Measurements from ENCODE around the gene PTH1R.

The PTH1R gene

DNA sequence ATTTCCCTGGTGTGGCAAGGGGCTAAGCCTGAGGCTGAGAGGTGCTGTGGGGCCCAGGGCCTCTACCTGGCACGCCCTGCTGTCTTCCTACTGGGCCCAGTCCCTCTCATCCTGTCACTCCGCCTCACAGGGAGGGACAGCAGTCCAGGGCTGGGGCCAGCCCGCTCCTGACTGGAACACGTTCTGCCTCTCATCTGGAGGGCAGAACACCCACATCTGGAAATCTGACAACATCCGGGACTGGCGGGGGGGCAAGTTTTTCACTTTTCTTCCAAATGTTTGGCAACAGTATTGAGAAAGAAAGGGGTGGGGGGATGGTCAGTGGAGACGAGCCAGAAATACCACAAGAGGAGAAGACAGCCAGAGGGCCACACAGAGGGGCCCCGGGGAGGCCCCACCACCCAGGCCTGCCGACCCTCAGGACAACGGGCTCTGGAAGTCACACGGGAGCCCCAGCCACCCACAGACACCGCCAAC, 12.5 kb upstream of the PTH1R start:
- no peak for DNase-seq

DNA sequence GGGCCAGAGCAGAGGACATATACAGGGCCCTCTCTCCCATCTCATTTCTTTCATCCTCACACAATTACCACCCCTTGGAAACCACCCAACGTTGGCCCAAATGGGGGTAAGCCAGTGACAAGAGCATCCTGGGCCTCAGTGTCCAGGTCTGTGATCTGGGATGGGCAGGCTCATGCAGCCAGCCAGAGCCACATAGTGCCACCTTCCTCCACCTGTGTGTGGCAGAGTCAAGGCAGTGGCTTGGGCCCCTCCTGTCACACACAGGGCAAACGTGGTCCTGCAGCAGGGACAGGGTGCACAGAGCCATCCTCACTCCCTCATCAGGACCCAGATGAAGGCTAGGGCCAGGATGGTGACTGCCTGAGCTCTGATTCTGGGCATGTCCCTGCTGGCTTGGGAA, 12.0 kb upstream of the PTH1R start:
- DNase-seq: no peak

DNA sequence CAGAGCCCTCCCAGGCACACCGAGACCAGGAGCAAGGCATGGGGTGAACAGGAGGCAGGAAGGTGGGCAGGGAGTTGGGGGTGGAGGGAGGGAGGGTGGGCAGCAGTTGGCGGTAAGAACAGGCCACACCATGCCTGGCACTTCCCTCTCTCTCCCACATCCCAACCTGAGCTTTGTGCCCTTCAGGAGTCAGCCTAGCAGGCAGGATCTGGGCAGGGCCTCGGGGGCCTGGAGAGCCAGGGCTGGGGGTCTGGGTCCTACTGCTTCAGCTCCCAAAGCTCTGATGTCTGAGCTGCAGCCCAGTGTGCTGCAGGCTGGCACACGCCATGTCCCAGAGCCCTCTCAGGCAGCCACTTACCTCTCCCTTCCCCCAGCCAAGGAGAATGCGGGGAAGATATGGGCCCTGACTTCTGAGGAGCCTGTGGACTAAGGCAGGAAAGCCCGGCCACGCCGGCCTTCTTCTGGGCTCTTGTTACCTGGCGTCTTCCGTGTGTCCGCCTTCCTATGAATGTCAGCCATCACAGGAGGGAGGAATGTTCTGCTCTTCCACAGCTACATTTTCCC, 11.4 kb upstream of the PTH1R start:
- DNase-seq: no peak

DNA sequence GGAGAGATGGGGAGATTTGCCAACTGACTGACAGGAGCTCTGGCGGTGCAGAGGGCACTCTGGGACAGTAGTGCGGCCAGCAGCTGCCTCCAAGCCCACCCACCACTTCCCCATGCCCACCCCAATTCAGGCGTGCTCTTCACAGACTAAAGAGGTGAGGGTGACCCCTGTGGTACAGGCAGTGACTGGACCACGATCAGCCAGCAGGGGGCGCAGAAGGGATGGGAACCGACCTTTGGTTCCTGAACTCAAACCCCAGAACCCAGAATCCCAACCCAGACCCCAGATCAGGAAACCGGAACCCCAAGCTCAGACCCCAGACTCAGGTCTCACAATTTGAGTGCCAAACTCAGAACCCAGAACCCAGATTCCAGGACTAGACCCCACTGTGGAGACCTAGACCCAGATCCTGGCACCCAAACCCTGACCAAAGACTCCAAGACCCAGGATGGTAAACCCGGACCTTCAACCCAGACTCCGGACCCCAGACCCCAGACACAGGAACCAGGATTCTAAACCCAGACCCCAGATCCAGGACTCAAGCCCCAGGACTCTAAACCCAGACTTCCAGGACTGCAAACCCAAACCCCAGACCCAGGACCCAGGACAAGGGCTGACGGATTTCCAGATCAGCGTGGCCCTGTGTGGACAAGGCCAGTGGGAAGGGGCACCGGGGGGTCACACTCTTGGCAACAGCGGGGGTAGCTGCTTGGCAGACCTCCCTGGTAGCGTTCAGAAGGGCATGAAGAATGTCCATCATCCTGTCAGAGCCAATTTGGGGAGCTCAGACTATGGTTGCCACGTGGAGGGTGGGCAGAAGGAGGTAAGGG, 10.6 kb upstream of the PTH1R start:
- DNase-seq: no peak

DNA sequence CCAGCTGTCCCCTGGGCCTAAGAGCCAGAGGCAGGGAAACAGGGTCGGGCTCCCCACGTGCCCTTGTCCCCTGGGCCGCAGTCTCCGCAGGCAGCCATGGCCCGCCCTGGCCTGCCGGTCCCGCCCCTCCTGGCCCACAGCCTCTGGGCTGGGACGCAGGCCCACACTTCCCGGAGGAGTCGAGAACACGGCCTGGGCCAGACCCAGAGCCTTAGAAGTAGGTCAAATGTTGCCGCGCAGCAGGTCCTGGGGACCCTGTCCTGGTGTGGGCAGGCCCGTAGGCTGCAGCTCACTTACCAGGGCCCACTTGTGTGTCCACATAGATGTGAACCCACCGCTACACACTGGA, 10.0 kb upstream of the PTH1R start:
- DNase-seq: no peak

DNA sequence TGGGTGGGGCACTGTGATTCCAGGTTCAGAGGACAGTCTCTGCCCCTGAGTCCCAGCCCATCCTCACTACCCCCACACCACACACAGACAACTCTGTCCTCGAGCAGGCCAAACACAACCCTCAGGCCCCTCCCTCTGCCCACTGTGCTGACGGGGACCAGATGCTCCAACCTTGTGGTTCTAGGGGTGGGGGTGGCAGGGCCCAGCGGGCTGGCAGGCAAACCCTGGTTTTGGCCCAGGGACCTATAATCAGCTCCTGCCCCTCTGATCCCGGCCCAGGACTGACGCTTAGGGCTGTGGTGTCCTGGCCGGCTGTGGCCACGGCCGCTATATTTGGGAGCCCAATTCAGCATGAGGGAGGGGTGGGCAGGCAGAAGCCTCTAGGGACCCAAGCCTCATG, 9.2 kb upstream of the PTH1R start:
- DNase-seq: no peak

DNA sequence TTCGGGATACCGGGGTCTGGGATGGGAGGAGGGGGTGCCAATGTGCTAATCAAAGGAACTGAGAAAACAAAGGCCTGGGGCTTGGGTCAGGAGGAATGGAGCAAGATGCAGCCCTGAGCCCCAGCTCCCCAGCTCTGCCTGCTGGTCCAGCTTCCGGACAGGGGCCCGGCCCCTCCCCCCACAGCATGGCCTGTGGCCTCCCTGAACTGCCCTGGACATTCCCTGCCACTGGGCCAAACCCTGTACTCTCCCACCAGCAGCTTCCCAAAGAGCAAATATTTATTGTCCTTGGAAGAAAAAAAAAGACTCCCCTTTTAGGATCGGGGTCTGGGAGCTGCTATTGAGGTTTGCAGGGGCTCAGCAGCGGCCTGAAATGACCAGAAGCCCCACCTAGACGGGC, 8.6 kb upstream of the PTH1R start:
- DNase-seq: no peak

DNA sequence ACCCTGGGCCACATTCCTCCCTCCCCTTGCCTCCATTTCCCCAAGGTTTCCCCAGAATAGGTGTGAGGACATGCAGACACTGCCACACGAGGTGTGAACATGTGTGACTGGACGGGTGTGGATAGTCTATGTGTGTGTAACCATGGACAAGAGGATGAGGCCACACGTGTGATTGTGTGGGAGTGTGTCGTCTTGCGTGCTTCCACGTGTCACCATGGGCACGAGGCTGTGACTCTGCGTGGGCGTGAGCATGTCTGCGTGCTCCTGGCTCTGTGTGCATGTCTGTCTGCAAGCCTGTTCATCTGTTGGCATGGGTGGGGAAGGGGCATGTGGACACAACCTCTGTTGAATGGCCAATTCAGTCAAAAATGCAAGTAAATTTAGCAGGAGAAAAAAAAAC, 8.1 kb upstream of the PTH1R start:
- no peak for DNase-seq

DNA sequence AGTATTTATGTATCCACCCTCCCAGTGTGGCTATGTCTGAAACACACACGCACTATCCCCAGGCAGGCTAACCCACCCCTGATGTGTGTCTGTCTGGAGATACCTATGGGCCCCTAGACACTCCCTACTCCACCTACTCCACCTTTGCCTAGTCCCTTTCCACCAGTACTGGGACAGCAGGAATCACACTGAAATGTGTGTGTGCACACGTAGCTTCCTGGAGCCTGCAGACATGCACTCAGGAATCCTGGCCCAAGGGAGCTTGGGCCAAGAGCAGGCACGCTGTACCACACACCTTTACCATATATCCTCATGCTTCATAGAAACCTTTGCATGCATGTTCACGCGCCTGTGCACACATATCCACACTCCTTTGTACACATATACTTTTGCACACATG, 6.9 kb upstream of the PTH1R start:
- DNase-seq: no peak

DNA sequence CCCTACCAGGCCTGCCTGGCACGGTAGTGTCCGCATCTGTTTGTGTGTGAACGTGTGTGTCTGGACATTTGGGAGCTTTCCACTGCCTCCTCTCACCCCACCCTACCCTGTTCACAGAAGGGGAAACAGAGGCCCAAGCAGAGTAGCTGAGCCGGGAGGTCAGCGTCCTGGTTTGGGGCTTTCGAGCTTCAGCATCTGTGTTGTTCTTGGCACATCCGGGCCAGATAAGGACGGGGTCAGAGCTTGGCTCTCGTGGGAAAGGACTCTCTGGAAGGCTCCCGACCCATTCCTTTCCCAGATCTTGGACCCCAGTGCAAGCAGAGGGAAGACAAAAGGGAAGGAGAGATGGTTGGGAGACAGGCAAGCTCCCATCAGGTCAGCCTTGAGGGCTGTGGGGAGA, 6.3 kb upstream of the PTH1R start:
- no peak for DNase-seq

DNA sequence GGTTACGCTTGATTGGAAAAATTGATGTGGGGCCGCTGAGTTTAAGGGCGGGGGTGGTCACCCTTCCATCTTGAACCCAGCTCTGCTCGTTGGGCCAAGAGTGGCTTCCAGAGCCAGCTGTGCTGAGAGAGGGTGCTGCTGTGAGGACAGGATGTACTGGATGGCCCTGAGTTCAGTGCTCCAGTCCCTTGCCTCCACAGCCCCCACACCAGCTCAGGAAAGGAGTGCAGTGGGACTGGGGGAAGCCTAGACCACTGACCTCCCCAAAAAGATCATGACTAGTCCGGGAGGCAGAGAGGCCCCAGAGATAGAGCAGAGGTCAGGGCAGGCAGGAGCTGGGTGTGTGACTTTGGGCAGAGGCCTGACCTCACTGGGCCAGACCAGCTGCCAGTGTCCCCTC, 4.0 kb upstream of the PTH1R start:
- DNase-seq: no peak

DNA sequence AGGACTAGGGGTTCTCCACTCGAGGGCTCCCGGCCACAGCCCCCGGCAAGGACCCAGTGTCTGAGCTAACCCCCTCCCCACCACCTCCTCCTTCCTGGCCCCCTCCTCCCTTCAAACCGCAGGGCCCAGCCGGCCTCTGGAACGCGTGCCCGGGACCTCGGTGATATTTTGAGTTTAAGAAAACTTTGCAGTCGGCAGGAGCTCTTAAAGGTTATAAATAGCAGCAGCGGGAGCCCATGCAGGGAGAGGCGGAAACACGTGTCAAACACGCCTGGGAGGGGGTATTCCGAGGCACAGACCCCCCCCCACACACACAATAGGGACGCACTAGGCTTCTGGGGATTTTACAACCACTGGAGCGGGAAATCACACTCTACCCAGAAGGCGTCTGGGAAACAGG, 3.1 kb upstream of the PTH1R start:
- no peak for DNase-seq

DNA sequence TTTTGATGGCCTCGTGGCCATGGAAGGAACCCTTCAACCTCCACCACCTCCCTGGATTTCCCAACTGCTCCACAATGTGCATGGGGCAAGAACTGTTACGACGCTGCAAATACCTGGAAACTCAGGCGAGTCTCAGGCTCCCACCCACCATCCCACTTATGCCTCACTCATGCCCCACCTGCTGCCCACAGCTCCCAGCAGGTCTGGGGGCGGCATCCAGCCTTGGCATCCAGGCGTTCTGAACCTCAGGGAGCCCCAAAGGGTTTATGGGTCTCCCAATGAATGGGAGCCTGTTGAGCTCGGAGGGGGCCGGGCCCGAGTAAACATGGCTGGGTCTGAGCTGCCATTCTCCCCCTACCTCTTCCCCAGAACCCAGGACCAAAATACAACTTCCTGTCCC, 2.0 kb upstream of the PTH1R start:
- DNase-seq: no peak

DNA sequence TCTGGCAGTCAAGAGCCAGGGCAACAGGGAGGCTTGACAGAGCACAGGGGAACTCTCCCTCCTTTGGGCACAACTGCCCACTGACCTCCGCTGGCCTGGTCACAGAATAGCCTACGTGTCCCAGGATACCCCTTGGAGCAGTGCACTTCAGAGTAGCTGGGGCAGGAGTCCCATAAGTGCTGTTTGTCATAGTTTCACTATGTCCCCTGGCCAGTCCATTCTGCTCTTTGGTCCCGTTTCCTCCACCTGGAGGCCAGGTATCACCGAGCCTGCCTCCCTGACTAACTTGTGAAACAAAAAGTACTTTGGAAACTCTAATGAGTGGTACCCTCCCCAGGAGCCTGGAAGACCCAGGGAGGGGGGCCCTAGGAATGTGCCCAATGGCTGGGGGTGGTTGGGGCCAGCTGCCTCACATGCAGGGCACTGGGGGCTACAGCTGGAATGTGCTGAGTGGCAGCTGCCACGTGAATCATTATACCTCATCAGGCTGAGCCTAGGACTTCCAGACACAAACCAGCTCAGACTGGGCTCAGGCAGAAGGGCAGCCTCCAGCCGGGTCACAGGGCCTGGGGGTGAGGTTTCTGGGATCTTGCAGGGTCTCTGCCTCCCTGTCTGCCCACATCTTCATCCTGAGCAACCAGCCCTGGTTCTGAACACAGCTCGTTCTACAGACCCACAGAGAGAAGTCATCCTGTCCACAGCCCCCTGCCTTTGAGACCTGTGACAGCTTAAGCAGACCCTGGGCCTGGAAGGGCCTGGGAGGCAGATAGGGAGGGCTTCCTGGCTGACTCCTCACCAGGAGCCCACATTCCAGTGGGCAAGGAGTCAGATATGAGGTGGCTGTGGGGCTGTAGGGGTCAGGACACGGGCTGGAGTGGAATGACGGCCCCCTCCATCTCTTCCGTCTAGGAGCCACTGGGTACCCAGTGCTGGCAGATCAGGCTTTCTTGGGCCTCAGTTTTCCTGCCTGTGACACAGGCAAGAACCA, 914 bp upstream of the PTH1R start:
- DNase-seq: no peak

DNA sequence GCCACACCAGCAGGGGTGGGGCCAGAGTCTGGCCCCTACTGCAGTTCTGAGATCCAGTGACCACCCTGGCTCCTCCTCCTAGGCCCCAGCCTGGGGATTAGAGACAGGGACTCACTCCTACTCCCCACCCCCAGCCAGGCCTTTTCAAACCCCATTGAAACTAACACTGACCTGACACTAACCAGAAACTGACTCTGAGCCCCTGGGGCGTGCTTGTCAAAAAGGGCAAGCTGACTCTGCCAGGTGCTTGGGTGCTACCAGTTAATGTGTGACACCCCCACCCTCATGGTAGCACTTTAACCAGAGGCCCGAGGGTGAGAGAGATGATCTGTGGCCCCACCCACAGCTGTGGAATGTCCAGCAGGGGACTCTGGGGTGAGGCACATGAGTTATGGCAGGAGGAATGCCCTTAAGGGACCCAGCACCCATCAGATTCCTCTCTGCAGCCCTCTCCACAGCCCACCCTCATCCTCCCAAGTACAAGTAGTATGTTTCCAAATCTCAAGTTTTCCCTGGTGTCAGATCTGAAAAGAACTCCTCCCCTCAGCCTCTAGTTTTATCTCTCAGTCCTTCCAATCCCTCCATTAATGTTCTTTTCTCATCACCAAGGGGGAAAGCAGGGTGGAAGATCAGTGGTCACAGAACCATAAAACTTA, 1.4 kb downstream of the PTH1R start:
- no peak for DNase-seq

DNA sequence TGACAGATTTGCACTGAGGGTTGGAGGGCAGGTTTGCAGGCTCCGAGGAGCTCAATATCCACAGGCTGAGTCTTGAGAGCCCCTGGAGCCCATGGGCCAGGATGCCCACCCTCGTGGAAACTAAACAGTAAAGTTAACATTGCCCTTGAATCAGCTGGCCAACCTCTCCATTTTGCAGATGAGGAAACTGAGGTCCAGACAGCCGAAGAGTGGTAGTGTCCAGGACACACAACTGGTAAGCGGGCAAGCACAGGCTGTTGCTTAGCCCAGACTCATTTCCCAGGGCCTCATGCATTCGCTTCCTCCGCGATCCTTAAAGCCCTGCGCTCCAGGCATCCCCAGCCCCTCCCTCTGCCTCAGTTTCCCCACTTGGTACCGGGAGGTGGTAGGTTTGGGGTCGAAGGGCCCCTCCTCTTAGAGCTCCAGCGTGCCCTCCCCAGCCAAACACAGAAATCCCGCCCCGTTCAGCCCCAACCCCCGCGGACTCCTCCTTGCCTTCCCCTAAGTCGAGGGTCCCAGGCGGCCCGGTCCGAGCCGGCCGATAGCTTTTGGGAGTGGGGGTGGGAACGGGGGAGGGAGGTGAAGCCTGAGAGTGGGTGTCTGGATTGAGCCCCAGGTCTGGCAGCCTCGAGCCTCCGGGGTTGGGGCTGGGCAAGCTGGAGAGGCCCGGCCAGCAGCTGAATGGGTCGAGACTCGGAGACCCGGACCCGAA, 3.5 kb downstream of the PTH1R start:
- DNase-seq: no peak

DNA sequence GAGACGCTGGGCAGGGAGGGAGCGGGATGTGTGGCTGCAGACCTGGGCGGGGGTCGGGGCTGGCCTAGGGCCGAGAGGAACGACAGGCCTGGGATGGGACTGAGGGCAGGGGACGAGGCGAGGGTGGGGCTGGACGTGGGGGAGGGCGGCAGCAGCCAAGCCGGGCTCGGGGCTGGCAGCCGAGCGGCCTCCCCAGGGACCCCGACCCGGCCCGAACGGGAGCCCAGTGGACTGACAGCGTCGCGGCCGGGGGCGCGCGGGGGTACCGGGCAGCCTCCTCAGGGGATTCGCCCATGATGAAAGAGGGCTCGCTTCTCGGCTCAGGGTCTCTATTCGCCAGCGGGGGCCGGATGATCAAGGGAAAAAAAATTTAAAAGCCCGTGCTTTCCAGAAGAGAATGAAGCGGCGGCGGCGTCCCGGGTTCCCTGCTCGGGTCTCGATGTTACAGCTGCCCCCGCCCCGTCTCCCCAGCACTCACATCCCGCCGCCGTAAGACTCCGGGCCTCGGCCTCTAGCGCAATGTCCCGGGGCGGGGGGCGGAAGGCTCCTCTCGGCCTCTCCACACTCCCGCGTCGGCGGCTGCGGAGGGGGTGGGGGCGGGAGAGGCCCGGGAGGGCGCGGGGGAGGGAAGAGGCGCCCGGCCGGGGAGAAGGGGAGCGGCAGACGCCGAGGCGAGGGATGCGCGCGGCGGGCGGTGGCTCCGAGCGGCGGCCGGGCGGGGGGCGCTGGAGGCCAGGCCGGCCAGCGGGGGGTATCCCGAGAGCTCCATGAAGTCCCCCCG, 4.3 kb downstream of the PTH1R start:
- no peak for DNase-seq

DNA sequence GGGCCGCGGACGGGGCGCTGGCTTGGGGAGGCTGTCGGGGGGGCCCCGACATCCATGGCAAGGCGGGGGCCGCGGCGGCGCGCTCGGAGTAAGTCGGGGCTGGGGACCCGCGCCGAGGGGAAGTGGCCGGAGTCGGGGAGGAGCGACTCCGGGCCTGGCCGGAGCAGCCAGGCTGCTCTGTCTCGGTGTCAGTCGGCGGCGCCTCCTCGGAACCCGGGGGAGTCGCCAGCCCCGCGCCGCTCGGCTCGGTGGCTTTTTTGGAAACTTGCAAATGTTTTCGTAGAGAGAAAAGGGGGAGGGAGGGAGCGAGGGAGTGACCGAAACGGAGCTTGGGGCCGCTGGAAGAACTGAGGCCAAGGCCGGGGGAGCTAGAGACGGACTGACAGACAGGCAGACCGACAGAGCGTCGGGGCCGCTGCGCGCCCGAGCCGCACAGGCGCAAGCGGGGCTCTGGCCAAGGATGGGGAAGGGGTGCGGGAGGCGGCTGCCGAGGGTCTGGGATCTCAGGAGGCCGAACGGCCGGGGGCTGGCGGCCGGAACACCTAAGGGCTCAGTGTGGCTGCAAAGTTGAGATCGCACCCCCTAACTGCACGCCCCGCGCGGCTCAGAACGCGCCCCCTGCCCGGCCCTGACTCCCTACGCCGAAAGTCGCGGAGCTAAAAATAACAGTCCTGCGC, 5.0 kb downstream of the PTH1R start:
- no peak for DNase-seq

DNA sequence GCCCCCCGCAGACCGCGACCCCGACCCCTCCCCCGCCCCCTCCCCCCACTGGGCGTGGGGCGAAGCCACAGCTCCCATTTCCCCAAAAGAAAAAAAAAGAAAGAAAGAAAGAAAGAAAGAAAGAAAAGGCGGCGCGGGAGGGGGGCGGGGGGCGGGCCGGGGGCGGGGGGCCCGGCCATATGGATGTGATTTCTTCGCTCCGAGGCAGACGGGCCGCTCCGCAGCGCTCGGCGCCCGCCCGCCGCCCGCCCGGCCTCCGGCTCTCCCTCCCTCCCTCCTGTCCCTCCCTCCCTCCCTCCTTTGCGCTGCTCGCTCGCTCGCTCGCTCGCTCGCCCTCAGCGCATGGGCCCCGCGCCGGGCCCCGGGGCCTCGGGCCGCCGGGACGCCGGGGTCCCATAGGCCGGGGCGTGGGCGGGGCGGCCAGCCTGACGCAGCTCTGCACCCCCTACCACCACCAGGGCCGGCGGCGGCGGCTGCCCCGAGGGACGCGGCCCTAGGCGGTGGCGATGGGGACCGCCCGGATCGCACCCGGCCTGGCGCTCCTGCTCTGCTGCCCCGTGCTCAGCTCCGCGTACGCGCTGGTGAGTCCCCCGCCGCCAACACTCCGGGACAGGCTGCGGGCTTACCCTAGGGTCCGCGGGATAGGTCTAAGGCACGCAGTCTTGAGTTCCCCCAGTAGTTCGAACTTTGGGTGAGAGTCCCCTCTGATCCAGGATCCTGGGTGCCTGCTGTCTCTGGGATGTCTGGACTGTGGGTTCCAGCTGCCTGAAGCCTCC, 5.7 kb downstream of the PTH1R start:
- DNase-seq: no peak

DNA sequence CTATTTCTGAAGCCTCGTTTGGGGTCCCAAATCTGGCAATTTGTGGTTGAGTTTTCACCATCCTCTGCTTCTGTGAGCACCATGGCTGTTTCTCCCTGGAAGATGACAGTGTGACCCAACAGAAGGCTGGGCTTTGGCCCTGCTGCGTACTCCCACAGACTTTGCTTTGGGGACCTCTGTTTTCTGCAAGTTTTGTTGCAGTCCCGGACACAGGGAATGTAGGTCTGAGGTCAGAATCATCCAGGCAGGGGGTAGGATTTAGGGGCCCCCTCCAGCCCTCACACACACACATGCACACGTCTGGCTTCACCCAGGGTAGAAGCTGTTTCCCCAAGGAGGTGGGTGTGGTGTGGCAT, 6.3 kb downstream of the PTH1R start:
- DNase-seq: no peak

All from NCI-H187 treated with DMSO at 0.1 percent for 48 hours (cell line).